CD4-positive, alpha-beta T cell (primary cell): Measurements from ENCODE around the gene COG2. TPM values are rescaled to one million over a fixed set of nuclear protein-coding genes. Genes with fewer than 3 reads are reported as not detected.

Experiments used
- ATAC-seq: fragments of 200-7000 bp; cut with Tn5 transposase; one replicate; pipeline ENCODE4 v1.10.0; 2022; ENCODE audit warnings: mild to moderate bottlenecking; ENCODE audit not compliant: poor library complexity
- CTCF ChIA-PET: fragments of 350-600 bp; sonication (Branson Sonifier 250); formaldehyde crosslinking; loops from one replicate; lab custom pipeline; 2021; ENCODE audit warnings: antibody characterized with exemption, inconsistent platforms; lab: Charles Lee
- POLR2A ChIA-PET: fragments of 350-600 bp; sonication (Branson Sonifier 250); formaldehyde crosslinking; loops from one replicate; lab custom pipeline; 2021; ENCODE audit warnings: antibody characterized with exemption, inconsistent platforms; lab: Charles Lee
- DNase-seq, 14 experiments: peaks; one replicate each; pipeline ENCODE4 v3.0.0-alpha.2; 2013 to 2020; ENCODE audit warnings: mixed read lengths in 2 of 14
- H3K27ac ChIP-seq, 2 donors: one replicate each; pipeline versions ENCODE4 v1.5.1 to v1.7.0; 2013; ENCODE audit warnings: low read length in 2 of 2, low read depth in 1 of 2, mild to moderate bottlenecking in 1 of 2
- H3K27me3 ChIP-seq, 2 experiments: 1 replicate in 1 of 2; 2 replicates in 1 of 2; pipeline versions ENCODE4 v1.6.1 to v1.7.0; 2013; ENCODE audit warnings: low read length in 2 of 2, control low read depth in 1 of 2, mild to moderate bottlenecking in 1 of 2, moderate library complexity in 1 of 2; ENCODE audit not compliant: insufficient read depth in 2 of 2, control insufficient read depth in 1 of 2
- H3K36me3 ChIP-seq: one replicate; pipeline ENCODE4 v1.6.1; 2013; ENCODE audit warnings: low read length, control low read depth; ENCODE audit not compliant: insufficient read depth
- H3K4me1 ChIP-seq: one replicate; pipeline ENCODE4 v1.6.1; 2013; ENCODE audit warnings: low read length, control low read depth; ENCODE audit not compliant: insufficient read depth
- H3K4me3 ChIP-seq: one replicate; pipeline ENCODE4 v1.5.1; 2013; ENCODE audit warnings: mild to moderate bottlenecking, low read length, moderate library complexity
- H3K9me3 ChIP-seq, 2 experiments: 1 replicate in 1 of 2; 2 replicates in 1 of 2; pipeline versions ENCODE4 v1.6.1 to v1.7.0; 2013; ENCODE audit warnings: low read length in 2 of 2, mild to moderate bottlenecking in 2 of 2, control low read depth in 1 of 2, moderate library complexity in 1 of 2; ENCODE audit not compliant: control insufficient read depth in 1 of 2, insufficient read depth in 1 of 2
- H3K27ac Mint-ChIP-seq: one replicate; pipeline ENCODE4 v1.8.0; 2020; ENCODE audit warnings: mixed read lengths
- H3K27me3 Mint-ChIP-seq: one replicate; pipeline ENCODE4 v1.8.0; 2021; ENCODE audit warnings: mixed read lengths
- H3K36me3 Mint-ChIP-seq: one replicate; pipeline ENCODE4 v1.8.0; 2021; ENCODE audit warnings: low read depth, mixed read lengths
- H3K4me1 Mint-ChIP-seq: one replicate; pipeline ENCODE4 v1.8.0; 2021; ENCODE audit warnings: low read depth, mixed read lengths
- H3K4me3 Mint-ChIP-seq: one replicate; pipeline ENCODE4 v1.8.0; 2020; ENCODE audit warnings: mild to moderate bottlenecking, mixed read lengths
- H3K9me3 Mint-ChIP-seq: one replicate; pipeline ENCODE4 v1.8.0; 2020; ENCODE audit warnings: mixed read lengths
- intact Hi-C, 2 experiments: fragments of 100-400 bp; cut with DNase I in 1 of 2; cut with micrococcal nuclease in 1 of 2; formaldehyde crosslinking; loops; one replicate each; pipeline versions ENCODE4 v1.15.1 to v1.9.0; 2023 to 2025; cut with DNase I, micrococcal nuclease
- total RNA-seq, 174 experiments: library from RNA in 2 of 174; stranded (reverse) in 2 of 174; gene quantifications; one replicate each; pipeline ENCODE4 v1.2.3 and lab custom pipeline; 2021 to 2026
- TF ChIP-seq, protein P1 (sequence below): fragments of 200-600 bp; IDR thresholded peaks from one replicate; pipeline ENCODE4 v1.8.0; 2022; ENCODE audit warnings: antibody characterized with exemption, mild to moderate bottlenecking

The COG2 gene
- total RNA-seq, 2 experiments from 2014 or later: 17.3 to 21.4 TPM

DNA sequence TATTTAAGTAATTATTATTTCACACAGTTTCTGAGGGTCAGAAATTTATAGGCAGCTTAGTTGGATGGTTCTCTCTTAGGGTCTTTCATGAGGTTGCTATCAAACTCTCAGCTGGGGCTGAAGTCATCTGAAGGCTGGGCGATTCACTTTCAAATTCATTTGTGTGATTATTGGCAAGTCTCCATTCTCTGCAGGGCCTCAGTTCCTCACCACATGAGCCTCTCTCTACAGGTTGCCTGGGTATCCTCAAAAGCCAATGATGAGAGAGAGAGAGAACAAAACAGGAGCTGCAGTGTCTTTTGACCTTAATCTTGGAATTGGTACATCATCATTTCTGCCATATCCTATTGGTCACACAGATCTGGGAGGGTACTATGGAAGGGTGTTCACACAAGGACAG is 29.6 kb upstream of the COG2 start:
- ChIA-PET POLR2A (no interaction called here), CTCF (no interaction called here)
- no peaks in the 10 kb centered on the region for H3K9me3 Mint-ChIP-seq
- H3K27ac Mint-ChIP-seq: no peak overlapping the region
- Histone ChIP-seq H3K27ac (no peak overlapping the region), H3K9me3 (no peaks in the 10 kb centered on the region), H3K4me3 (no peak overlapping the region), H3K36me3 (no peaks in the 10 kb centered on the region), H3K27me3 (peaks cover 3 to 14% of the 10 kb centered on the region in 2 experiments), H3K4me1 (no peaks in the 10 kb centered on the region)
- H3K27me3 Mint-ChIP-seq: peaks cover 37% of the 10 kb centered on the region
- no peaks in the 10 kb centered on the region for H3K36me3 Mint-ChIP-seq
- no peak for DNase-seq
- H3K4me3 Mint-ChIP-seq: no peak overlapping the region
- no peak for ATAC-seq
- no peaks in the 10 kb centered on the region for H3K4me1 Mint-ChIP-seq
- intact Hi-C loops: no loop called here
- TF ChIP-seq, protein P1, sequence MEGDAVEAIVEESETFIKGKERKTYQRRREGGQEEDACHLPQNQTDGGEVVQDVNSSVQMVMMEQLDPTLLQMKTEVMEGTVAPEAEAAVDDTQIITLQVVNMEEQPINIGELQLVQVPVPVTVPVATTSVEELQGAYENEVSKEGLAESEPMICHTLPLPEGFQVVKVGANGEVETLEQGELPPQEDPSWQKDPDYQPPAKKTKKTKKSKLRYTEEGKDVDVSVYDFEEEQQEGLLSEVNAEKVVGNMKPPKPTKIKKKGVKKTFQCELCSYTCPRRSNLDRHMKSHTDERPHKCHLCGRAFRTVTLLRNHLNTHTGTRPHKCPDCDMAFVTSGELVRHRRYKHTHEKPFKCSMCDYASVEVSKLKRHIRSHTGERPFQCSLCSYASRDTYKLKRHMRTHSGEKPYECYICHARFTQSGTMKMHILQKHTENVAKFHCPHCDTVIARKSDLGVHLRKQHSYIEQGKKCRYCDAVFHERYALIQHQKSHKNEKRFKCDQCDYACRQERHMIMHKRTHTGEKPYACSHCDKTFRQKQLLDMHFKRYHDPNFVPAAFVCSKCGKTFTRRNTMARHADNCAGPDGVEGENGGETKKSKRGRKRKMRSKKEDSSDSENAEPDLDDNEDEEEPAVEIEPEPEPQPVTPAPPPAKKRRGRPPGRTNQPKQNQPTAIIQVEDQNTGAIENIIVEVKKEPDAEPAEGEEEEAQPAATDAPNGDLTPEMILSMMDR: no peak

DNA sequence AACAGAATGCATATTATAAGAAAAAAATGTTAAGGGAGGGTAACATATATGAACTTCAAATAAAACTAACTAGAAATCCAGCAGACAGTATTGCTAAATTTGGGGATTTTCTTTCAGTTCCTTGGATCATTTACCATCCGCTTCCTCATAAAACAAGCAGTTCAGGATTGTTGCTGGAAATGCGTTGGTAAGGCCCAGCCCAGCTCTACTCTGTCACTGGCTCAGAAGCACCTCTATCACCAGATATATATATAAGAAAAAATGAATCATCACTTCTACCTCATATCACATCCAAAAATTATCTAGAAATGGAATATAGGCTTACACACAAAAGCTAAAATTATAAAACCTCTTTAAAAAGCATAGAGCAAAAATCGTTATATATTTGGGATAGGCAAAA is 28.2 kb upstream of the COG2 start:
- intact Hi-C loops: no loop called here
- DNase-seq (no peak), ATAC-seq (no peak)
- H3K9me3 ChIP-seq: no peaks in the 10 kb centered on the region
- no peaks in the 10 kb centered on the region for H3K9me3 Mint-ChIP-seq
- POLR2A ChIA-PET: no interaction called here
- H3K4me1 ChIP-seq: no peaks in the 10 kb centered on the region
- H3K27me3 Mint-ChIP-seq: peaks cover 50% of the 10 kb centered on the region
- H3K27ac Mint-ChIP-seq: no peak overlapping the region
- H3K27me3 ChIP-seq: peaks cover 3 to 20% of the 10 kb centered on the region in 2 experiments
- H3K27ac ChIP-seq: no peak overlapping the region
- TF ChIP-seq, protein P1: no peak
- no peaks in the 10 kb centered on the region for H3K36me3 ChIP-seq
- H3K4me3 Mint-ChIP-seq: no peak overlapping the region
- H3K4me3 ChIP-seq: no peak overlapping the region
- CTCF ChIA-PET: no interaction called here
- no peaks in the 10 kb centered on the region for H3K36me3 Mint-ChIP-seq
- no peaks in the 10 kb centered on the region for H3K4me1 Mint-ChIP-seq

DNA sequence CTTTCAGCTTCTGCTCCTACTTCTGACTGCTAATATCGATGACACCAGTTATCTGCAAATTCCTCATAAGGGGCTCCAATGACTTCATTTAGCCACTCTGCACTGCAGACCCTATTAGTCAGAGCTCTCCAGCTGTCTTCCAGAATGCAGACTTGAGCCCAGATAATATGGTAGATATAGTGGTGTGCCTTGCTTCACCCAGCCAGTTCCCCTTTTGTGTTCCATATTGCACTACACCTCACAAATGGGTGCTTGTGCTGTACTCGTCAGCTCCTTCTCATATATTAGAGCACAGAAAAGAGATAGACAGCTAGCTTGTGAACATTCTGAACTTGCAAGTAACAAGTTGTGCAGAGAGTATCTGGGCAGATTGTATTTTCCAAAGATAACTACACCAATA is 23.7 kb upstream of the COG2 start:
- no peak for DNase-seq
- no peak for ATAC-seq
- H3K27me3 ChIP-seq: peaks cover 3 to 7% of the 10 kb centered on the region in 2 experiments
- H3K9me3 ChIP-seq: no peaks in the 10 kb centered on the region
- intact Hi-C loops: no loop called here
- Mint-ChIP-seq H3K4me3 (no peak overlapping the region), H3K27ac (no peak overlapping the region), H3K27me3 (peaks cover 65% of the 10 kb centered on the region), H3K4me1 (no peaks in the 10 kb centered on the region), H3K36me3 (no peaks in the 10 kb centered on the region), H3K9me3 (no peaks in the 10 kb centered on the region)
- H3K36me3 ChIP-seq: no peaks in the 10 kb centered on the region
- no peaks in the 10 kb centered on the region for H3K4me1 ChIP-seq
- TF ChIP-seq, protein P1: no peak
- no peak overlapping the region for H3K4me3 ChIP-seq
- ChIA-PET CTCF (no interaction called here), POLR2A (no interaction called here)
- no peak overlapping the region for H3K27ac ChIP-seq
